ENCODE measurements around the gene CDH10.

The CDH10 gene

GRCh38 chr5:24475101-24475500 lies 169.7 kb downstream of the CDH10 start:
- no peak for DNase-seq

GRCh38 chr5:24474685-24475084 lies 170.1 kb downstream of the CDH10 start:
- no peak for DNase-seq

GRCh38 chr5:24472518-24472917 lies 172.3 kb downstream of the CDH10 start:
- DNase-seq = no peak

GRCh38 chr5:24444414-24444813 lies 200.4 kb downstream of the CDH10 start:
- no peak for DNase-seq

GRCh38 chr5:24439465-24439864 lies 205.3 kb downstream of the CDH10 start:
- DNase-seq = no peak
